LNCAP (cell line): ENCODE results near the gene SCLY.

Experiments used
- CTCF ChIP-seq: fragments of 450-650 bp; IDR thresholded peaks from 2 replicates; pipeline ENCODE4 v1.5.1; 2017; ENCODE audit warnings: mild to moderate bottlenecking

Gene SCLY

GRCh38 chr2:238131761-238132462, 71.1 kb downstream of the SCLY start:
- TF ChIP-seq CTCF: no peak

GRCh38 chr2:238132463-238133450, 72.0 kb downstream of the SCLY start:
- no peak for TF ChIP-seq CTCF

GRCh38 chr2:238133499-238134392, 72.9 kb downstream of the SCLY start:
- TF ChIP-seq CTCF: no peak

GRCh38 chr2:238134393-238134785, 73.6 kb downstream of the SCLY start:
- no peak for TF ChIP-seq CTCF

- TF ChIP-seq CTCF: no peak
Measured at GRCh38 chr2:238135601-238136150, 74.9 kb downstream of the SCLY start.

- no peak for TF ChIP-seq CTCF
Measured at GRCh38 chr2:238136820-238137537, 76.2 kb downstream of the SCLY start.
